NB4 (cell line): ENCODE measurements around the gene IFT74.

ENCODE experiments used
- DNase-seq: peaks from one replicate; pipeline ENCODE4 v3.0.0; 2010; ENCODE audit warnings: low read depth
- H3K4me3 ChIP-seq: one replicate; pipeline ENCODE4 v1.5.1; 2011; ENCODE audit warnings: mild to moderate bottlenecking, low read depth, low read length, moderate library complexity
- MYC ChIP-seq: IDR thresholded peaks from 2 replicates; pipeline ENCODE4 v1.6.1; 2011; ENCODE audit warnings: low read depth, low read length
- POLR2A ChIP-seq: IDR thresholded peaks from 2 replicates; pipeline ENCODE4 v1.6.1; 2011; ENCODE audit warnings: mild to moderate bottlenecking; ENCODE audit not compliant: insufficient read length; ENCODE audit errors: extremely low read depth
- TF ChIP-seq, protein P1 (sequence below): IDR thresholded peaks from 2 replicates; pipeline ENCODE4 v1.6.1; 2011; ENCODE audit warnings: low read depth, low read length
- TF ChIP-seq, protein P2 (sequence below): IDR thresholded peaks from one replicate; pipeline ENCODE4 v1.5.1; 2012; ENCODE audit warnings: low read depth, low read length

IFT74 gene

DNA sequence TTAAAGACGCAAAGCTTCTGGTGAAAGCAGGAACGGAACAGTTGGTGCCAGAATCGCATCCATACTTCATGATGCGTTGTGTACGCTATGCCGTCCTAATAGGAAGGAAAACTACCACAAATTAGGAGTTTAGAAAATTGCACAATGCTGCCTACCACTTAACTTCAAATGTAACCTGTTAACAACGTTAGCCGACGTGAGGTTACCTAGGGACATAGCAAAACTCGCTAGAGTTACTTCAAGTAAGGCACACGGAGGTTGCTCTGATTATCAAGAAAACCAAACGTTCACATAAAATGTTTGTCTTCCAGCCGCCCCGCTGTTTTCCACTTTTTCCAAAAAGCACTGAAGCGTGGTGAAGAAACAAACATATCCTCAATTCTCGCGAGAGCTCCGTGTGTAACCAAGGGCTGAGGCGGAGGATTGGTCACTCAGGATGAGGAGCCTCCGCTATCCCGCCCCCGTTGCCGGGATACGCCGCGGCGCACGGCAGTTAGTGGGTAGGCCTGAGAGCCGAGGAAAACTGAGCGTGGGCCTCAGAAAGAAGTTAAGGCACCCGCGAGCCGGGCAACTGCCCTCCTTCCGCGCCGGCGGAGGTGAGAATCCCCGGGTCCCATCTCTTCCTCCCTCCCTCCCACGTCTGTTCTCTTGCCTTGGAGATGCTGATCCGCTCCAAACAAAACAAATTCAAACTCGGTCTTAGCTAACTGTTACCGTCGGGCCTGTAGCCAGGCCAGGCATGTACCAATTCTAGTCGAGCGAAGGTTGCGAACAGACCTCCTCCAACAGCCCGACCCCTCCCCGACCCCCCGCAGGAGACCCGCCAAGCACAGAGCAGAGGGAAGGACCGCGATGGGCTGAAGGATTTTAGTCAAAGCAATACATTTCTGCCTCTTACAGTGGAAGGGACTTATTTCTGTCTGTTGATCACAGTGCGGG lies at the start of gene IFT74:
TSS of gene IFT74 (plus strand) at position 492 of the 939 bp plus-strand sequence. CDS start 5,556 bp downstream, outside the sequence.
- H3K4me3 ChIP-seq: peak within 1 kb of the TSS; percentile 69
- DNase-seq: peak; percentile 100
- TF ChIP-seq, protein P1, sequence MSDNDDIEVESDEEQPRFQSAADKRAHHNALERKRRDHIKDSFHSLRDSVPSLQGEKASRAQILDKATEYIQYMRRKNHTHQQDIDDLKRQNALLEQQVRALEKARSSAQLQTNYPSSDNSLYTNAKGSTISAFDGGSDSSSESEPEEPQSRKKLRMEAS: 0 out of 2 replicates have a peak, but pooled peaks have one; percentile 48
- TF ChIP-seq MYC: peak; percentile 56; the same call in 1 of the 2 replicates
- TF ChIP-seq, protein P2, sequence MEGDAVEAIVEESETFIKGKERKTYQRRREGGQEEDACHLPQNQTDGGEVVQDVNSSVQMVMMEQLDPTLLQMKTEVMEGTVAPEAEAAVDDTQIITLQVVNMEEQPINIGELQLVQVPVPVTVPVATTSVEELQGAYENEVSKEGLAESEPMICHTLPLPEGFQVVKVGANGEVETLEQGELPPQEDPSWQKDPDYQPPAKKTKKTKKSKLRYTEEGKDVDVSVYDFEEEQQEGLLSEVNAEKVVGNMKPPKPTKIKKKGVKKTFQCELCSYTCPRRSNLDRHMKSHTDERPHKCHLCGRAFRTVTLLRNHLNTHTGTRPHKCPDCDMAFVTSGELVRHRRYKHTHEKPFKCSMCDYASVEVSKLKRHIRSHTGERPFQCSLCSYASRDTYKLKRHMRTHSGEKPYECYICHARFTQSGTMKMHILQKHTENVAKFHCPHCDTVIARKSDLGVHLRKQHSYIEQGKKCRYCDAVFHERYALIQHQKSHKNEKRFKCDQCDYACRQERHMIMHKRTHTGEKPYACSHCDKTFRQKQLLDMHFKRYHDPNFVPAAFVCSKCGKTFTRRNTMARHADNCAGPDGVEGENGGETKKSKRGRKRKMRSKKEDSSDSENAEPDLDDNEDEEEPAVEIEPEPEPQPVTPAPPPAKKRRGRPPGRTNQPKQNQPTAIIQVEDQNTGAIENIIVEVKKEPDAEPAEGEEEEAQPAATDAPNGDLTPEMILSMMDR: no peak
- peak; percentile 86 for TF ChIP-seq POLR2A

DNA sequence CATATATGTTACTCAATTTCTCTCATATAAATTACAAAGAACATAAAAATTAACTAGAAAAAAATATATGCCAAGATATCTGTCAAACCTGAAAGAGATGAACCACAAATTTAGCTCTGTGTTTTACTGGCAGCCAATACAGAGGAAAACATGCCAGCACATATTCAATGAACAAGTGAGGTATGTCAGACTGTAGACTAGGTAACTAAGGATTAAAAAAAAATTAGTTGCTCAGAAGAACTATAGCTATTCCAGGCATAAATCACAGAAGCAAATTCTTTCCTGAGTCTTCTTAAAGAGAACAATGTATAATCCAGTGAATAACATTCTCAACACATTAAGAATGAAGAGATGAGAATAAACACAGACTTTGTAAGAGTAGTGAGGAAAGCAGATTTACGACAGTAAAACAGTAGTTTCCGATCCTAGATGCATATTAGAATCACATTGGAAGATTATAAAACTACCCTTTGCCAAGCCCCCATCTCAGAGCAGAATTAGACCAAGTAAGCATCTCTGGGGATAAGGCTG lies 43.0 kb upstream of the IFT74 start:
- TF ChIP-seq POLR2A (no peak), MYC (no peak)
- TF ChIP-seq, protein P2: no peak
- TF ChIP-seq, protein P1: no peak
- H3K4me3 ChIP-seq: no peak overlapping the region
- no peak for DNase-seq

DNA sequence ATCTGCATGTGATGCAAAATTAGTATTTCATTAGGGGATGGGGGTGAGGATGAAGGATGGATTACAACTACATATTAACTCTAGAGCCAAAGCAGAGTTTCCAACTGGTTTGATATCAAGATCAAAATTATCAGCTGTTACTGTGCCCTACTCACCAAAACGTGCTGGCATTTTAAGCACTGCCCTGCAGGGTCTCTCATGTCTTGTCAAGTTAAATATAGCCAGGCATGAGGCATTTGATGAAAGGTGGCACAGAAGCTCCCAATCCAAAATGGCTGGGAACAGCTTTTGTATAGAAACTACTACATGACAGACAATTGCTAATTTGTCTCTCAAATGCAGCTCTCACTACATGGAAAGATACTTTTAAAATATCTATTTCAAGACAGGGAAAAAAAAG lies 36.5 kb upstream of the IFT74 start:
- H3K4me3 ChIP-seq: no peak overlapping the region
- TF ChIP-seq, protein P2: no peak
- TF ChIP-seq, protein P1: no peak
- no peak for TF ChIP-seq POLR2A
- no peak for TF ChIP-seq MYC
- DNase-seq: peak; percentile 0

DNA sequence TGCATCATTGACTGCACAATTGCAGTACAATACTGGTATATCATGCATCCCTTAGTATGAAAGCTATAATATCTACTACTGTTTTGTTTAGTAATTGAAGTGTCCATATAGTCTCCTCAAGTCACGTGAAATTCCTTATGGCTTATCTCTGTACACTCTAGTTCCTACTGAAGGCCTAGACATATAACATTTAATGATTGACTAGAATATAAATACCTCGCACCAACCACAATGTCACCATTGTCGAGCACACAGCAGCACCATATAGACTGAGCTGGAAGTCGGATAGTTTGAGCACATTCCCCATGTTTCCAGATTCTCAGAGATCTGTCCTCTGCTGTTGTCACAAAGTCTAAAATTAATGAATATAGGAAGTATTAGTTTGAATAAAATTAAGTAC lies 30.6 kb upstream of the IFT74 start:
- H3K4me3 ChIP-seq: no peak overlapping the region
- peak; percentile 0 for DNase-seq
- no peak for TF ChIP-seq POLR2A
- TF ChIP-seq, protein P1: no peak
- TF ChIP-seq, protein P2: no peak
- no peak for TF ChIP-seq MYC

DNA sequence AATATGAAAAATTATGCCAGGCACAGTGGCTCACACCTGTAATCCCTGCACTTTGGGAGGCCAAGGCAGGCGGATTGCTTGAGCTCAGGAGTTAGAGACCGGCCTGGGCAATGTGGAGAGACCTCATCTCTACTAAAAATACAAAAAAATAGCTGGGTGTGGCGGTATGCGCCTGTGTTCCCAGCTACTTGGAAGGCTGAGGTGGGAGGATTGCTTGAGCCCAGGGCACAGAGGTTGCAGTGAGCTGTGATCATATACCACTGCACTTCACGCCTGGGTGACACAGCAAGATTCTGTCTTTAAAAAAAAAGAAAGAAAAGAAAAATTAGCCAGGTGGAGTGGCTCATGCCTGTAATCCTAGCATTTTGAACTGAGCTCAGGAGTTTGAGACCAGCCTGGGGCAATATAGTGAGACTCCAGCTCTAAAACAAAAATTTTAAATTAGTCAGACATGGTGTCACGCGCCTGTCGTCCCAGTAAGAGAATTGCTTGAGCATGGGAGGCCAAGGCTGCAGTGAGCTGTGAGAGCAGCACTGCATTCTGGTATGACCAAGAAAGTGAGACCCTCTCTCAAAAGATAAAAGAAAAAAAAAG lies 27.2 kb upstream of the IFT74 start:
- TF ChIP-seq MYC (no peak), POLR2A (no peak)
- TF ChIP-seq, protein P2: no peak
- TF ChIP-seq, protein P1: no peak
- H3K4me3 ChIP-seq: no peak overlapping the region
- peak; percentile 0 for DNase-seq
